Mammary epithelial cell (primary cell): ENCODE data around the gene MRFAP1.

Source experiments
- CTCF ChIP-seq, 2 donors: IDR thresholded peaks in 1 of 2; conservative IDR thresholded peaks in 1 of 2; 2 replicates each; pipeline ENCODE4 v1.5.1; 2011 to 2012; ENCODE audit warnings: inconsistent platforms in 2 of 2, low read length in 2 of 2, mild to moderate bottlenecking in 2 of 2, control low read depth in 1 of 2, low read depth in 1 of 2; ENCODE audit not compliant: insufficient read depth in 1 of 2; ENCODE audit errors: extremely low read depth in 1 of 2
- EZH2 ChIP-seq: IDR thresholded peaks from 2 replicates; pipeline ENCODE4 v1.6.1; 2012; ENCODE audit warnings: low read length, inconsistent platforms, borderline replicate concordance

DNA sequence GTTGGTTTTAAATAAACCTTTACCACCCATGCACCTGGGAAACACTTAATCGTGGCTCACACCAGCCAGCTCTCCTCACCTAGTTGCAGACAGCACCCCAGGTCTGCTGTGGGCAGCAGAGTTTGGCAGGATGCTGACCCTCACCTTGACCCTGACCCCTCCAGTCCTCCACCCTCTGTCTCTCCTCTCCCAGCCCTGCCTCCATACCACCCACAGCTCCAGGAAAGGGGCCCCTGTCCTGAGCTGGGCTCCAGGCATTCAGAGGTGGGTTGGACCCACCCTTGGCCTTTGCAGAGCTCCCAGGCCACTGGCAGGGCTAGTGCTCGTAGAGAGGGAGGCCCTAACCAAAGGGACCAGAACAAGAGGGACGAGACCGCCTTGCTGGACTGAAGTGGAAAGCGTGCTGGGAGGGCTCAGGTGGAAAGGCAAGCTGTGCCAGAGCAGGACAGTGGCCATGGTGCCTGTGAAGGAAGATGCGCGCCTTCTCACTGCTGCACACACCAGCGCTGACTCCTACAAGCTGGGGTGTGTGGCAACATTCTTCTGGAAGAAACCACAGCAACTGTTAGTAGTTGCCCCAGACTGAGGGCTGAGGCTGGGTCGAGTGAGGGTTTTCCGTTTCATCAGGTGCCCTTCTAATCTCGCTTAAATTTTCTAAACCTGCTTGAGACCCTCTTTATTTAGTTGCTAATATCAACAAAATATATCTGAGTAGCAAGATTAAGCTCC is 42.5 kb downstream of the MRFAP1 start:
- TF ChIP-seq CTCF (conservative IDR thresholded peaks at IDR 0.05 in 1 of 2, IDR thresholded peaks at IDR 0.05 in 1 of 2; ENCODE audit: extremely low read depth in 1 of 2, insufficient read depth in 1 of 2, low read depth in 1 of 2, low read length in 2 of 2), result no peak
- no peak for TF ChIP-seq EZH2
